Mesothelial cell of epicardium (in vitro differentiated cells): Measurements from ENCODE around the gene PBOV1. TPM values are rescaled to one million over a fixed set of nuclear protein-coding genes. Genes with fewer than 3 reads are reported as not detected.

Experiments
- DNase-seq, 2 experiments: peaks; one replicate each; pipeline ENCODE4 v3.0.0; 2021; ENCODE audit warnings: low spot score in 2 of 2; ENCODE audit not compliant: unreplicated experiment in 2 of 2
- H3K27ac Mint-ChIP-seq: 2 replicates; pipeline ENCODE4 v1.8.0; 2021; ENCODE audit warnings: mixed read lengths
- H3K27me3 Mint-ChIP-seq: 2 replicates; pipeline ENCODE4 v1.8.0; 2021; ENCODE audit warnings: low read depth, mixed read lengths
- H3K36me3 Mint-ChIP-seq: 2 replicates; pipeline ENCODE4 v1.8.0; 2021; ENCODE audit warnings: mixed read lengths
- H3K4me1 Mint-ChIP-seq: 2 replicates; pipeline ENCODE4 v1.8.0; 2021; ENCODE audit warnings: mixed read lengths
- H3K4me3 Mint-ChIP-seq: 2 replicates; pipeline ENCODE4 v1.8.0; 2021; ENCODE audit warnings: mild to moderate bottlenecking, moderate library complexity, mixed read lengths
- H3K9me3 Mint-ChIP-seq: 2 replicates; pipeline ENCODE4 v1.8.0; 2021; ENCODE audit warnings: mixed read lengths
- CTCF ChIP-seq: fragments of 200-600 bp; sonication (generic); IDR thresholded peaks from one replicate; pipeline ENCODE4 v1.5.0; 2021; ENCODE audit warnings: antibody characterized with exemption; ENCODE audit not compliant: unreplicated experiment
- total RNA-seq: library from RNA; stranded (reverse); gene quantifications from 3 replicates; pipeline ENCODE4 v1.2.1, GENCODE V29; 2021

PBOV1 gene
- total RNA-seq, 1 donor from 2014 or later: not detected

- Mint-ChIP-seq H3K36me3 (no peaks in the 10 kb centered on the region), H3K4me1 (peaks cover 29% of the 10 kb centered on the region), H3K27ac (no peak overlapping the region), H3K9me3 (no peaks in the 10 kb centered on the region), H3K4me3 (no peak overlapping the region), H3K27me3 (no peaks in the 10 kb centered on the region)
- no peak for DNase-seq
- TF ChIP-seq CTCF: no peak
Measured at GRCh38 chr6:138226700-138227315, 8.5 kb upstream of the PBOV1 start.

- H3K4me1 Mint-ChIP-seq: peaks cover 21% of the 10 kb centered on the region
- H3K4me3 Mint-ChIP-seq: no peak overlapping the region
- no peak for DNase-seq
- TF ChIP-seq CTCF: no peak
- H3K9me3 Mint-ChIP-seq: no peaks in the 10 kb centered on the region
- H3K36me3 Mint-ChIP-seq: no peaks in the 10 kb centered on the region
- no peaks in the 10 kb centered on the region for H3K27me3 Mint-ChIP-seq
- H3K27ac Mint-ChIP-seq: no peak overlapping the region
Measured at GRCh38 chr6:138225953-138226352, 7.7 kb upstream of the PBOV1 start.

DNA sequence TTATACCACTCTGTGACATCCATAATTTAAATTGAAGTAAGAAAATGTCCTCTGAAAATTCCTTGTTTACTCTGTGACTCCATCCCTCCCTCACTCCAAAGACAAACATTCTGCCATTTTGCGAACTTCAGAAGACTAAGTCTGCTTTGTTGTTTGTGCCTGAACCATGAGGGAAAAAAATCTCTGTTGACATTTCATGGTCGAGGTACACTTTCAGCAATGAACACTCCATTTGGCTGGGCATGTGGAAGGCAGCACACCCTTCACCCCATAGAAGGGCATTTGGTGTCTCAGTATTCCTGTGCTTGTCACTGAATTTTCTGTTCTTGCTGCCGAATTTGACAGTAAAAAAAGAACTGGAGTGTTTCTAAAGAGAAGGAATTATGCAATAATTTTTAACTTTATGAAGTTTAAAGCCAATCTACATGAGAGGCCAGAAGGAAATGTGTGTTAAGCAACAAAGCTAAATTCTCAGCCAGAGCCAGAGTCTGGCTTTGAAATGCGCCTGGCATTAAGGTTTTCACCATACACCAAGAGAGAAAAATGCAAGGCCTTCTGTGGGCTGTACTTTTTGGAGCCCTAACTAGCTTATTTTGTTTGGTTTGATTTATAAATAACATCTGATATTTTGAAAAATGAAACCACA is 4.7 kb upstream of the PBOV1 start:
- Mint-ChIP-seq H3K36me3 (no peaks in the 10 kb centered on the region), H3K27ac (no peak overlapping the region), H3K4me3 (no peak overlapping the region), H3K4me1 (peaks cover 12% of the 10 kb centered on the region), H3K9me3 (no peaks in the 10 kb centered on the region), H3K27me3 (no peaks in the 10 kb centered on the region)
- no peak for TF ChIP-seq CTCF
- DNase-seq: no peak

GRCh38 chr6:138219901-138220300 is 1.6 kb upstream of the PBOV1 start:
- no peaks in the 10 kb centered on the region for H3K9me3 Mint-ChIP-seq
- H3K27ac Mint-ChIP-seq: no peak overlapping the region
- peaks cover 17% of the 10 kb centered on the region for H3K4me1 Mint-ChIP-seq
- H3K4me3 Mint-ChIP-seq: no peak overlapping the region
- H3K27me3 Mint-ChIP-seq: no peaks in the 10 kb centered on the region
- no peaks in the 10 kb centered on the region for H3K36me3 Mint-ChIP-seq
- no peak for TF ChIP-seq CTCF
- no peak for DNase-seq

GRCh38 chr6:138219398-138219797 is 1.1 kb upstream of the PBOV1 start:
- Mint-ChIP-seq H3K36me3 (no peaks in the 10 kb centered on the region), H3K4me1 (peaks cover 22% of the 10 kb centered on the region), H3K27ac (no peak overlapping the region), H3K9me3 (no peaks in the 10 kb centered on the region), H3K27me3 (no peaks in the 10 kb centered on the region), H3K4me3 (no peak overlapping the region)
- no peak for TF ChIP-seq CTCF
- no peak for DNase-seq
